Keratinocyte (primary cell): ENCODE data around the gene PMPCB. TPM values are rescaled to one million over a fixed set of nuclear protein-coding genes. Genes with fewer than 3 reads are reported as not detected.
A peak's percentile ranks its signal among the peaks of the same experiment; 100 is the strongest.
"Not testable (repeated sequence)": the region's sequence is repeated elsewhere in the genome, so short reads cannot be mapped to it uniquely, and the experiment has no call there.

ENCODE experiments used
- DNase-seq: peaks from one replicate; pipeline ENCODE4 v3.0.0-alpha.2; 2011; ENCODE audit warnings: low read depth, missing footprints, low spot score
- FAIRE-seq: peaks from 2 replicates; lab custom pipeline; 2011; peaks lifted over from hg19 to GRCh38; lab: Jason Lieb, UNC
- H2AFZ ChIP-seq: 2 replicates; pipeline ENCODE4 v1.6.0; 2012; ENCODE audit warnings: low read length, control low read depth, inconsistent platforms; ENCODE audit not compliant: control insufficient read depth
- H3K27ac ChIP-seq: 2 replicates; pipeline ENCODE4 v1.5.1; 2011; ENCODE audit warnings: low read length; ENCODE audit not compliant: control insufficient read depth, insufficient read depth
- H3K27me3 ChIP-seq: 3 replicates; pipeline ENCODE4 v1.6.0; 2011; ENCODE audit warnings: low read length; ENCODE audit not compliant: control insufficient read depth, insufficient read depth; ENCODE audit errors: extremely low read depth
- H3K36me3 ChIP-seq, 2 experiments: 2 replicates in 1 of 2; 3 replicates in 1 of 2; pipeline ENCODE4 v1.5.1; 2011; ENCODE audit warnings: low read length in 2 of 2, mild to moderate bottlenecking in 1 of 2; ENCODE audit not compliant: control insufficient read depth in 2 of 2, insufficient read depth in 2 of 2; ENCODE audit errors: extremely low read depth in 1 of 2
- H3K4me1 ChIP-seq: 3 replicates; pipeline ENCODE4 v1.5.1; 2011; ENCODE audit warnings: low read length; ENCODE audit not compliant: control insufficient read depth, insufficient read depth; ENCODE audit errors: extremely low read depth
- H3K4me2 ChIP-seq: 3 replicates; pipeline ENCODE4 v1.6.0; 2011; ENCODE audit warnings: low read depth, low read length; ENCODE audit not compliant: control insufficient read depth, insufficient read depth; ENCODE audit errors: extremely low read depth
- H3K4me3 ChIP-seq, 3 experiments: fragments of 200-600 bp in 1 of 3; sonication (generic) in 1 of 3; 2 replicates in 2 of 3; 3 replicates in 1 of 3; pipeline ENCODE4 v1.5.1; 2011 to 2016; ENCODE audit warnings: low read length in 3 of 3, mild to moderate bottlenecking in 3 of 3, control low read depth in 2 of 3, inconsistent platforms in 1 of 3, low read depth in 1 of 3, mixed read lengths in 1 of 3, mixed run types in 1 of 3, moderate library complexity in 1 of 3; ENCODE audit not compliant: control insufficient read depth in 2 of 3, insufficient read depth in 2 of 3; ENCODE audit errors: extremely low read depth in 1 of 3
- H3K79me2 ChIP-seq: 2 replicates; pipeline ENCODE4 v1.6.0; 2012; ENCODE audit warnings: low read length; ENCODE audit not compliant: control insufficient read depth, insufficient read depth
- H3K9ac ChIP-seq: 3 replicates; pipeline ENCODE4 v1.6.0; 2011; ENCODE audit warnings: low read length; ENCODE audit not compliant: control insufficient read depth, insufficient read depth; ENCODE audit errors: extremely low read depth
- H3K9me1 ChIP-seq: 3 replicates; pipeline ENCODE4 v1.6.0; 2011; ENCODE audit warnings: low read length; ENCODE audit not compliant: control insufficient read depth, insufficient read depth; ENCODE audit errors: extremely low read depth
- H3K9me3 ChIP-seq: 2 replicates; pipeline ENCODE4 v1.5.1; 2012; ENCODE audit warnings: low read depth, low read length; ENCODE audit not compliant: control insufficient read depth
- H4K20me1 ChIP-seq: 3 replicates; pipeline ENCODE4 v1.6.0; 2011; ENCODE audit warnings: low read length; ENCODE audit not compliant: control insufficient read depth, insufficient read depth; ENCODE audit errors: extremely low read depth
- dilution Hi-C: fragments of 300-500 bp; cut with MboI; formaldehyde crosslinking; loops from one replicate; pipeline ENCODE4 v1.7.0; 2020; ENCODE audit warnings: low sequenced_read_pairs; ENCODE audit not compliant: extremely low pct_ligation_motif_present
- polyA plus RNA-seq, 5 experiments: library from polyadenylated mRNA; depleted of rRNA in 3 of 5; stranded (reverse) in 3 of 5; stranded (forward) in 1 of 5; unstranded in 1 of 5; fragments of >200 nt; gene quantifications; 1 replicate in 1 of 5; 2 replicates in 3 of 5; 3 replicates in 1 of 5; pipeline versions ENCODE4 v1.2.1 to v1.2.3, GENCODE V29; 2011 to 2012; ENCODE audit warnings: missing spikeins in 2 of 5, low read depth in 1 of 5, low replicate concordance in 1 of 5

Gene PMPCB
- polyA plus RNA-seq, 1 donor (not counting 4 experiments of a cell fraction or from before 2014, with no cell fraction given) = 79.2 TPM

DNA sequence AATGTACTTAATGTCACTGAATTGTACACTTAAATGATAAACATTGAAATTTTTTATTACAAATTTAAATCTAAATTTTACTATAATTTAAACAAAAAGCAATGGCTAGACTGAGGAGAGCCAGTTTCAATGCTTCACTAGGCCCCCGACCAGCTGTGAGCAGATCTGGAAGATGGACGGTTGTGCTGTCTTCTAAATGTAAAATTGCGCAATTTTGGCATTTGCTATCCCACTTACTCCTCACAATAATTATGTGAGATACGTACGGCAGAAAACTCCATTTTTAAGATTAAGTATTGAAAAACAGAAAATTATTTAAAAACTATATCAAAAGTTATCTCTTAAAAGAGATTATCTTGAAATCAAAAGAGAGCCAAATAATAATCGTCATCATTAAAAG is 23.9 kb upstream of the PMPCB start:
- H4K20me1 ChIP-seq, H3K4me2 ChIP-seq, H3K27me3 ChIP-seq, dilution Hi-C loops, H2AFZ ChIP-seq, H3K4me3 ChIP-seq, H3K79me2 ChIP-seq, H3K4me1 ChIP-seq, H3K9me3 ChIP-seq, DNase-seq, H3K9ac ChIP-seq, FAIRE-seq, H3K9me1 ChIP-seq, H3K36me3 ChIP-seq, H3K27ac ChIP-seq: not testable (repeated sequence)

DNA sequence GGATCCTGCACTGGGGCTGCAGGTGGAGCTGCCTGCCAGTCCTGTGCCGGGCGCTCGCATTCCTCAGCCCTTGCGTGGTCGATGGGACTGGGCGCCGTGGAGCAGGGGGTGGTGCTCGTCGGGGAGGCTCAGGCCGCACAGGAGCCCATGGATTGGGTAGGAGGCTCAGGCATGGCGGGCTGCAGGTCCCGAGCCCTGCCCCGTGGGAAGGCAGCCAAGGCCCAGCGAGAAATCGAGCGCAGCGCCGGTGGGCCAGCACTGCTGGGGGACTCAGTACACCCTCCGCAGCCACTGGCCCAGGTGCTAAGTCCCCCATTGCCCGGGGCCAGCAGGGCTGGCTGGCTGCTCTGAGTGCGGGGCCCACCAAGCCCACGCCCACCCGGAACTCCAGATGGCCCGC is 22.4 kb upstream of the PMPCB start:
- H3K79me2 ChIP-seq, H3K27me3 ChIP-seq, H3K9me1 ChIP-seq, H3K4me1 ChIP-seq, H3K36me3 ChIP-seq, H4K20me1 ChIP-seq, H3K9ac ChIP-seq, H3K27ac ChIP-seq, DNase-seq, dilution Hi-C loops, FAIRE-seq, H3K9me3 ChIP-seq, H3K4me3 ChIP-seq, H3K4me2 ChIP-seq, H2AFZ ChIP-seq: not testable (repeated sequence)

DNA sequence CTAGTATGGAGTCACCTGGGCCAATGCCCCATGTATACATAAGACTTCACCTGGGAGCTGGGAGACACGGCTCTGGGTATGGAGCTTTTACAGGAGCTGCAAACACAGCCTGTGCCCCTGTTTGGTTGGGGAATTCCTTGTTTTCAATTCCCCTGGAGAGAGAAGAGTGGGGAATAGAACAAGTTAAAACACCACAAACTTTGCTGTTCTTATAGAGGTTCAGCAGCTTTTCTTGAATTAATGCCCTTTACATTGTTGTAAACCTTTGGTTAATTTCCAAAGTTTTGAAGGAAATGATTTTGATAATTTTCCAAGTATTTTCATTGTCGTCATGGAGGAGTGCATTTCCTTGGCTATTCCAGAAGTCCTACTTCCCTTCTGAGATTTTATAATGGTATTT is 19.0 kb upstream of the PMPCB start:
- H4K20me1 ChIP-seq, DNase-seq, H3K9me1 ChIP-seq, H3K79me2 ChIP-seq, H3K9ac ChIP-seq, H3K27ac ChIP-seq, H3K4me1 ChIP-seq, FAIRE-seq, H3K9me3 ChIP-seq, dilution Hi-C loops, H3K36me3 ChIP-seq, H2AFZ ChIP-seq, H3K4me3 ChIP-seq, H3K4me2 ChIP-seq, H3K27me3 ChIP-seq: not testable (repeated sequence)

DNA sequence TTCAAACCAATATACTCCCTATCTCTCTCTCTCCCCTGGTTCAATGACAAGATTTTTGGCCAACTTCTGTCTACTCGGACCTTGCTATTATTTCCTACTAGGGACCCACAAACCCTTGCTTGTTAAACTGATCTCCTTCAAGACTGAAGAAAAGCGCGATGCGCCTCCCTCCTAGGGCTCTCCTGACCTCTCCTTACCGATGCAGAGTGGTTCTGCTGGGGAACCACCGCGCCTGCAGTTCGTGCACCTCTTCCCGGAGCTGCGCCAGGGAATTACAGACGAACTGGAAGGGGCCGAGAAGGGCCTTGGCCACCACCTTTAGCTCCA is 17.6 kb upstream of the PMPCB start:
- H3K9me1 ChIP-seq, DNase-seq, H3K27me3 ChIP-seq, H3K9me3 ChIP-seq, H3K27ac ChIP-seq, FAIRE-seq, H2AFZ ChIP-seq, H3K9ac ChIP-seq, H3K79me2 ChIP-seq, H3K36me3 ChIP-seq, H4K20me1 ChIP-seq, dilution Hi-C loops, H3K4me1 ChIP-seq: not testable (repeated sequence)
- H3K4me3 ChIP-seq = peak overlapping the region; percentile 46 to 62 (median 62)
- peak overlapping the region; percentile 65 for H3K4me2 ChIP-seq

DNA sequence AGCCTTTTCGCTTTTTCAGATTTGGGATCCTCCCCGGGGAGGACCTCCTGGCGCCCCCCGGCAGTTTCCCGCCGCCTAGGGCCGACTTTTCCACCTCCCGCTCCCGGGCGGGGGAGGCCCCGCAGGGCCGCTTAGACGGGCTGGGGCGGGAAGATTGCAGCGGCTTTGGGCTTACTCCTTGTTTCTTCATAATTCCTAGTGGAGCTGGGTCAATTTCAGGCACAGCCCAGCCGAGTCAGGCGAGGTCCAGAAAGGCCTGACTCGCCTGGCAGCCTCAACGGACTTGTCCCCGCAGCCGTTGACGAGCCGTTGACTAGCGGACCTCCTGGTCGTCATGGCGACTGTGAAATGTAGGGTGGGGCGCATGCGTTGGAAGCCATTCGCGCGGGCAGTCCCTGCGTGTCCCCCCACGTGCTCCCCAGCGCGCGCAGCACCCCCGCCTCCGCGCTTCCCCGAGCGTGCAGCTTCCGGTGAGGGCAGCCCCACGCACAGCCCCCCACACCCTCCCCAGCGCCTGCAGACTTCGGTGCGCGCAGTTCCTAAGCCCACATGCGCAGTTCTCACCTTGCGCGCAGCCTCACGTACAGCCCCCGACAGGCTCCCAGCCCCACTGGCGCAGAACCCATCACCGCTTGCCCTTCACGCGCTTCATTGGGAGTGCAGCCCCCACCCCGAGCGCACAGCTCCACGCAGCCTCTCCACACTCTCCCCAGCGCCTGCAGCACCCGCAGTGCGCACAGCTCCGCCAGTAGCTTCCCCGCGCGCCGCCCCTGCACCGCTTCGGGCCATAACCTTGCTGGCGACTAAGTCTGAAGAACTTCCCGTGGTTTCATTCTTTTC is 17.1 kb upstream of the PMPCB start:
- H3K79me2 ChIP-seq, dilution Hi-C loops, FAIRE-seq, H3K9me1 ChIP-seq, H4K20me1 ChIP-seq, DNase-seq, H3K9me3 ChIP-seq, H3K27ac ChIP-seq, H3K4me1 ChIP-seq, H3K27me3 ChIP-seq, H3K36me3 ChIP-seq: not testable (repeated sequence)
- peak overlapping the region; percentile 80 for H2AFZ ChIP-seq
- peak overlapping the region; percentile 46 to 62 (median 62) for H3K4me3 ChIP-seq
- H3K4me2 ChIP-seq = peak overlapping the region; percentile 65
- H3K9ac ChIP-seq = peak overlapping the region; percentile 9
